Measurements from ENCODE around the gene FAM20C.

GRCh38 chr7:154096-154799 lies 38.1 kb upstream of the FAM20C start:
- TF ChIP-seq CTCF (IDR thresholded peaks at IDR 0.05; ENCODE audit: low read depth, low read length) (no peak), EZH2phosphoT487 (IDR thresholded peaks at IDR 0.05; ENCODE audit: low read depth) (no peak)
